Endothelial cell of umbilical vein (primary cell): ENCODE measurements around the gene ATP6V1E1. TPM values are rescaled to one million over a fixed set of nuclear protein-coding genes. Genes with fewer than 3 reads are reported as not detected.

ENCODE experiments used
- BruUV-seq: library from RNA; stranded (reverse); fragments of 400-500 nt; replicated peaks from 2 replicates; lab custom pipeline; 2021; lab: Mats Ljungman, UMichigan
- CTCF ChIA-PET: fragments of 300-600, 350-600 bp; sonication (Branson Sonifier 250); formaldehyde crosslinking; loops from one replicate; lab custom pipeline; 2021; ENCODE audit warnings: antibody characterized with exemption, inconsistent platforms; lab: Charles Lee
- POLR2A ChIA-PET: fragments of 300-600, 350-600 bp; sonication (Branson Sonifier 250); formaldehyde crosslinking; loops from one replicate; lab custom pipeline; 2021; ENCODE audit warnings: antibody characterized with exemption, inconsistent platforms; lab: Charles Lee
- DNase-seq: peaks from one replicate; pipeline ENCODE4 v3.0.0-alpha.2; 2011; ENCODE audit warnings: low read depth, low spot score
- FAIRE-seq: peaks from 2 replicates; lab custom pipeline; 2011; peaks lifted over from hg19 to GRCh38; lab: Jason Lieb, UNC
- H2AFZ ChIP-seq: 2 replicates; pipeline ENCODE4 v1.6.0; 2012; ENCODE audit warnings: low read depth, low read length, control low read depth, inconsistent platforms
- H3K27ac ChIP-seq: 2 replicates; pipeline ENCODE4 v1.5.1; 2011; ENCODE audit warnings: low read depth, mild to moderate bottlenecking, control low read depth, low read length, moderate library complexity; ENCODE audit not compliant: insufficient read depth
- H3K27me3 ChIP-seq, 2 experiments: 2 replicates each; pipeline versions ENCODE4 v1.6.0 to v1.6.1; 2011; ENCODE audit warnings: low read length in 2 of 2, mixed read lengths in 1 of 2; ENCODE audit not compliant: control insufficient read depth in 2 of 2, insufficient read depth in 2 of 2
- H3K36me3 ChIP-seq, 2 experiments: 2 replicates in 1 of 2; 3 replicates in 1 of 2; pipeline ENCODE4 v1.5.1; 2011; ENCODE audit warnings: low read length in 2 of 2, mild to moderate bottlenecking in 1 of 2, moderate library complexity in 1 of 2; ENCODE audit not compliant: control insufficient read depth in 2 of 2, insufficient read depth in 2 of 2; ENCODE audit errors: extremely low read depth in 1 of 2
- H3K4me1 ChIP-seq: 3 replicates; pipeline ENCODE4 v1.5.1; 2011; ENCODE audit warnings: mild to moderate bottlenecking, low read length; ENCODE audit not compliant: control insufficient read depth, insufficient read depth; ENCODE audit errors: extremely low read depth
- H3K4me2 ChIP-seq: 2 replicates; pipeline ENCODE4 v1.6.1; 2011; ENCODE audit warnings: low read length, control low read depth, mixed read lengths; ENCODE audit not compliant: insufficient read depth
- H3K4me3 ChIP-seq, 3 experiments: fragments of 200-600 bp in 1 of 3; sonication (generic), shearing (Covaris generic) in 1 of 3; replicated peaks in 1 of 3; 2 replicates each; pipeline ENCODE4 v1.5.1; 2011 to 2016; ENCODE audit warnings: control low read depth in 3 of 3, low read length in 3 of 3, mild to moderate bottlenecking in 2 of 3, inconsistent platforms in 1 of 3, low read depth in 1 of 3, moderate library complexity in 1 of 3; ENCODE audit not compliant: insufficient read depth in 1 of 3
- H3K79me2 ChIP-seq: 2 replicates; pipeline ENCODE4 v1.6.0; 2012; ENCODE audit warnings: low read length, inconsistent platforms; ENCODE audit not compliant: control insufficient read depth, insufficient read depth
- H3K9ac ChIP-seq: replicated peaks from 2 replicates; pipeline ENCODE3; 2011; ENCODE audit warnings: low read length, control low read depth; ENCODE audit not compliant: insufficient read depth; ENCODE audit errors: extremely low read depth
- H3K9me1 ChIP-seq: replicated peaks from 3 replicates; pipeline ENCODE4 v1.6.0; 2011; ENCODE audit warnings: mild to moderate bottlenecking, low read length; ENCODE audit not compliant: control insufficient read depth, insufficient read depth; ENCODE audit errors: extremely low read depth
- H3K9me3 ChIP-seq: replicated peaks from 2 replicates; pipeline ENCODE4 v1.5.1; 2012; ENCODE audit warnings: low read length, inconsistent platforms; ENCODE audit not compliant: control insufficient read depth, insufficient read depth
- H4K20me1 ChIP-seq: replicated peaks from 2 replicates; pipeline ENCODE3; 2011; ENCODE audit warnings: mild to moderate bottlenecking, low read length; ENCODE audit not compliant: control insufficient read depth, insufficient read depth; ENCODE audit errors: extremely low read depth
- EZH2 ChIP-seq: IDR thresholded peaks from 2 replicates; pipeline ENCODE4 v1.6.1; 2012; ENCODE audit warnings: borderline replicate concordance, low read depth, mild to moderate bottlenecking, moderate library complexity, low read length, inconsistent platforms; ENCODE audit not compliant: severe bottlenecking
- FOS ChIP-seq: IDR thresholded peaks from 2 replicates; pipeline ENCODE4 v1.6.1; 2011; ENCODE audit warnings: mild to moderate bottlenecking, low read length, moderate library complexity, borderline replicate concordance; ENCODE audit not compliant: insufficient read depth
- GATA2 ChIP-seq: IDR thresholded peaks from 2 replicates; pipeline ENCODE4 v1.7.0; 2011; ENCODE audit warnings: low read depth, mild to moderate bottlenecking, moderate library complexity, mixed read lengths, low read length; ENCODE audit not compliant: insufficient read length, insufficient read depth
- JUN ChIP-seq: IDR thresholded peaks from 2 replicates; pipeline ENCODE4 v1.6.1; 2011; ENCODE audit warnings: borderline replicate concordance, low read depth; ENCODE audit not compliant: insufficient read length, insufficient read depth
- MYC ChIP-seq: IDR thresholded peaks from one replicate; pipeline ENCODE4 v1.6.1; 2011; ENCODE audit warnings: mild to moderate bottlenecking, low read depth, low read length
- POLR2A ChIP-seq: IDR thresholded peaks from 2 replicates; pipeline ENCODE4 v1.6.1; 2012; ENCODE audit warnings: low read depth, mild to moderate bottlenecking, control low read depth, low read length
- POLR2AphosphoS5 ChIP-seq: IDR thresholded peaks from 2 replicates; pipeline ENCODE4 v1.6.1; 2012; ENCODE audit warnings: low read depth, mild to moderate bottlenecking, control low read depth, low read length, moderate library complexity; ENCODE audit not compliant: insufficient read depth
- dilution Hi-C: fragments of 300-500 bp; cut with MboI; formaldehyde crosslinking; loops from one replicate; pipeline ENCODE4 v1.15.0; 2019; ENCODE audit warnings: low sequenced_read_pairs; ENCODE audit not compliant: extremely low pct_ligation_motif_present
- intact Hi-C: fragments of 100-400 bp; cut with micrococcal nuclease; formaldehyde crosslinking; loops from one replicate; pipeline ENCODE4 v1.10.0; 2022
- polyA plus RNA-seq, 4 experiments: library from polyadenylated mRNA; depleted of rRNA in 3 of 4; stranded (reverse) in 3 of 4; unstranded in 1 of 4; fragments of >200 nt; gene quantifications; 2 replicates each; pipeline versions ENCODE4 v1.2.1 to v1.2.3, GENCODE V29; 2011 to 2012; ENCODE audit warnings: missing spikeins in 1 of 4
- total RNA-seq: library from RNA; stranded (reverse); gene quantifications from 2 replicates; pipeline ENCODE4 v1.2.3, GENCODE V29; 2021
- TF ChIP-seq, protein P1 (sequence below), 2 donors: IDR thresholded peaks; 1 replicate in 1 of 2; 2 replicates in 1 of 2; pipeline ENCODE4 v1.5.1; 2011; ENCODE audit warnings: low read length in 2 of 2, mild to moderate bottlenecking in 2 of 2, moderate library complexity in 2 of 2, control low read depth in 1 of 2, inconsistent platforms in 1 of 2, low read depth in 1 of 2; ENCODE audit not compliant: insufficient read depth in 1 of 2; ENCODE audit errors: extremely low read depth in 1 of 2
- TF ChIP-seq, protein P2 (sequence below): IDR thresholded peaks from 2 replicates; pipeline ENCODE4 v1.6.1; 2011; ENCODE audit not compliant: insufficient read depth, insufficient read length

The ATP6V1E1 gene
- total and polyA plus RNA-seq, 2 donors (not counting 3 experiments of a cell fraction or from before 2014, with no cell fraction given): 95.2 to 113 TPM

DNA sequence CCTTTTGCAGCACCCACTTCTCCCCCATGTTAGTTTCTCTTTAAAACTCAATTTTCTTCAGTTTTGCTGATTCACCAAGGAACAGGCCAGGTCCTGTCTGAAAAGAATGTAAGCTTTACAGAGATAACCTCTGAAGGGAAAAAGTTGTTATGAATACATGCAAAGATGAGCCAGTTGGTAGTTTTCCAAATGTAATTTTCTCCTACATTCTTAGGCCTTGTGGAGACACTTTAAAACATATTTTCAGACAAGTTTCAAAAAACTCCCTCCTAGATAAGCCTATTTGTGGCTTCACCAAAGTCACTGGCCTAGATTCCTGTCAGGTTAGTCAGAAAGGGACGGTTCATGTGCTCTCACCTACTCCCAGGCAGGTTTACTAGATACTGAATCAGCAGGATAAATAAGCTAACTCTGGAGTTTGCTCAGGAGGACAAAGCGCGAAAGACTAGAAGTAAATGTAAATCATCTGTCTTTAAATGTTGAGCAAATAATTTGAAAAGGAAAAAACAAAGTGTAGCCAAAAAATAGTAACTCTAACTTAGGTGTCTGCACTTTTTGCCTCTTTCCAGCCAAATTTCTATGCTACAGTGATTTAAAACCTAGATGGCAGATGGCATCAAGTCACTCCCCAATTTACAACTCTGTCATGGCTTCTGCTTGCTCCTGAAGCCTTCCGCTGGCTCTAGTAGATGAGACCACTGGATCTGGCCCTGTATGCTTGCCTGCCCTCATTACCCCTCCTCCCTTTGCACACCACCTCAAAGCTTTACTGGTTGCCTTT, 4.9 kb upstream of the ATP6V1E1 start:
- no peak overlapping the region for H3K4me2 ChIP-seq
- intact Hi-C loops (loop anchor here (10.0 kb wide), 2 partner anchors 141 to 441 kb away; partner anchors contain the start of genes BID and PEX26), dilution Hi-C loops (no loop called here)
- H3K27ac ChIP-seq: no peak overlapping the region
- no TSS peak for BruUV-seq
- ChIA-PET POLR2A (no interaction called here), CTCF (no interaction called here)
- H3K36me3 ChIP-seq: no peaks in the 10 kb centered on the region
- no peak overlapping the region for H3K9ac ChIP-seq
- FAIRE-seq (no peak), DNase-seq (no peak)
- TF ChIP-seq, protein P1, sequence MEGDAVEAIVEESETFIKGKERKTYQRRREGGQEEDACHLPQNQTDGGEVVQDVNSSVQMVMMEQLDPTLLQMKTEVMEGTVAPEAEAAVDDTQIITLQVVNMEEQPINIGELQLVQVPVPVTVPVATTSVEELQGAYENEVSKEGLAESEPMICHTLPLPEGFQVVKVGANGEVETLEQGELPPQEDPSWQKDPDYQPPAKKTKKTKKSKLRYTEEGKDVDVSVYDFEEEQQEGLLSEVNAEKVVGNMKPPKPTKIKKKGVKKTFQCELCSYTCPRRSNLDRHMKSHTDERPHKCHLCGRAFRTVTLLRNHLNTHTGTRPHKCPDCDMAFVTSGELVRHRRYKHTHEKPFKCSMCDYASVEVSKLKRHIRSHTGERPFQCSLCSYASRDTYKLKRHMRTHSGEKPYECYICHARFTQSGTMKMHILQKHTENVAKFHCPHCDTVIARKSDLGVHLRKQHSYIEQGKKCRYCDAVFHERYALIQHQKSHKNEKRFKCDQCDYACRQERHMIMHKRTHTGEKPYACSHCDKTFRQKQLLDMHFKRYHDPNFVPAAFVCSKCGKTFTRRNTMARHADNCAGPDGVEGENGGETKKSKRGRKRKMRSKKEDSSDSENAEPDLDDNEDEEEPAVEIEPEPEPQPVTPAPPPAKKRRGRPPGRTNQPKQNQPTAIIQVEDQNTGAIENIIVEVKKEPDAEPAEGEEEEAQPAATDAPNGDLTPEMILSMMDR (IDR thresholded peaks at IDR 0.05; ENCODE audit: extremely low read depth in 1 of 2, insufficient read depth in 1 of 2, low read depth in 1 of 2, low read length in 2 of 2): no peak
- TF ChIP-seq POLR2AphosphoS5 (no peak), EZH2 (no peak), GATA2 (no peak), FOS (no peak), POLR2A (no peak), MYC (no peak), JUN (no peak)
- TF ChIP-seq, protein P2, sequence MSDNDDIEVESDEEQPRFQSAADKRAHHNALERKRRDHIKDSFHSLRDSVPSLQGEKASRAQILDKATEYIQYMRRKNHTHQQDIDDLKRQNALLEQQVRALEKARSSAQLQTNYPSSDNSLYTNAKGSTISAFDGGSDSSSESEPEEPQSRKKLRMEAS: no peak
- H3K4me1 ChIP-seq: peaks cover 16% of the 10 kb centered on the region
- no peaks in the 10 kb centered on the region for H4K20me1 ChIP-seq
- H3K9me1 ChIP-seq: no peaks in the 10 kb centered on the region
- H2AFZ ChIP-seq: no peak overlapping the region
- H3K4me3 ChIP-seq: no peak overlapping the region
- H3K27me3 ChIP-seq: no peaks in the 10 kb centered on the region
- peaks cover 2% of the 10 kb centered on the region for H3K79me2 ChIP-seq
- no peaks in the 10 kb centered on the region for H3K9me3 ChIP-seq
